ENCODE data around the gene B3GNT9. TPM values are rescaled to one million over a fixed set of nuclear protein-coding genes. Genes with fewer than 3 reads are reported as not detected.

The B3GNT9 gene
- polyA plus RNA-seq, 2 of the 4 experiments (the other 2 are of a cell fraction), result 6.8 to 9.3 TPM

- WGBS (ENCODE audit: missing lambda C conversion rate), result 58% methylated on average over 4 of the region's 4 CpGs
- H3K27ac ChIP-seq, result no peak overlapping the region
- ChIA-PET CTCF (interaction anchor here (0.6 to 6.1 kb wide), 16 partner anchors 9 to 151 kb away, joined by 3 to 93 read pairs (median 4); partner anchors contain the start of gene CES3), POLR2A (no interaction called here)
- TF ChIP-seq RAD21 (conservative IDR thresholded peaks at IDR 0.05 in 1 of 2, IDR thresholded peaks at IDR 0.05 in 1 of 2) (peak in 1 of 2 experiments; percentile 21; a peak in 1 of 5 replicates), RARB (CRISPR knock-in tag; IDR thresholded peaks at IDR 0.05) (no peak), JUNB (IDR thresholded peaks at IDR 0.05) (no peak), ATOH8 (CRISPR knock-in tag; IDR thresholded peaks at IDR 0.05; ENCODE audit: low read depth) (no peak), EHF (CRISPR knock-in tag; IDR thresholded peaks at IDR 0.05) (no peak), SMC3 (IDR thresholded peaks at IDR 0.05) (0 out of 3 replicates have a peak, but pooled peaks have one; percentile 13), JUN (IDR thresholded peaks at IDR 0.05) (no peak)
- TF ChIP-seq, protein P1, sequence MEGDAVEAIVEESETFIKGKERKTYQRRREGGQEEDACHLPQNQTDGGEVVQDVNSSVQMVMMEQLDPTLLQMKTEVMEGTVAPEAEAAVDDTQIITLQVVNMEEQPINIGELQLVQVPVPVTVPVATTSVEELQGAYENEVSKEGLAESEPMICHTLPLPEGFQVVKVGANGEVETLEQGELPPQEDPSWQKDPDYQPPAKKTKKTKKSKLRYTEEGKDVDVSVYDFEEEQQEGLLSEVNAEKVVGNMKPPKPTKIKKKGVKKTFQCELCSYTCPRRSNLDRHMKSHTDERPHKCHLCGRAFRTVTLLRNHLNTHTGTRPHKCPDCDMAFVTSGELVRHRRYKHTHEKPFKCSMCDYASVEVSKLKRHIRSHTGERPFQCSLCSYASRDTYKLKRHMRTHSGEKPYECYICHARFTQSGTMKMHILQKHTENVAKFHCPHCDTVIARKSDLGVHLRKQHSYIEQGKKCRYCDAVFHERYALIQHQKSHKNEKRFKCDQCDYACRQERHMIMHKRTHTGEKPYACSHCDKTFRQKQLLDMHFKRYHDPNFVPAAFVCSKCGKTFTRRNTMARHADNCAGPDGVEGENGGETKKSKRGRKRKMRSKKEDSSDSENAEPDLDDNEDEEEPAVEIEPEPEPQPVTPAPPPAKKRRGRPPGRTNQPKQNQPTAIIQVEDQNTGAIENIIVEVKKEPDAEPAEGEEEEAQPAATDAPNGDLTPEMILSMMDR (IDR thresholded peaks at IDR 0.05), result peak; percentile 40
- peak; percentile 75 to 87; a peak in 5 of 6 replicates for ATAC-seq
- H3K4me2 ChIP-seq, result no peak overlapping the region
- H3K4me1 ChIP-seq, result 0 out of 3 replicates have a peak, but pooled peaks cover 2% of the 10 kb centered on the region
- H3K9me3 ChIP-seq, result no peaks in the 10 kb centered on the region
- no peak overlapping the region for H3K4me3 ChIP-seq
- no peak for FAIRE-seq
- peak in 1 of 2 experiments; percentile 54 for DNase-seq (ENCODE audit: low read depth in 1 of 2, low spot score in 1 of 2)
These were observed 46.7 kb downstream of the B3GNT9 start for GRCh38 chr16:67104061-67104460.

- Histone ChIP-seq H3K4me1 (no peaks in the 10 kb centered on the region), H3K4me3 (no peak overlapping the region), H3K27ac (no peak overlapping the region), H3K4me2 (no peak overlapping the region), H3K9me3 (no peaks in the 10 kb centered on the region)
- TF ChIP-seq ZFP36 (IDR thresholded peaks at IDR 0.05; ENCODE audit: borderline replicate concordance, partially characterized antibody), result no peak
- FAIRE-seq, result no peak
- CTCF ChIA-PET, result interaction anchor here (0.7 to 6.1 kb wide), 42 partner anchors 8 to 206 kb away, joined by 3 to 93 read pairs (median 6); partner anchors contain the start of genes CES3, EXOC3L1, FBXL8 and NOL3
- 87% methylated on average over 4 of the region's 4 CpGs for WGBS (ENCODE audit: missing lambda C conversion rate)
- DNase-seq (ENCODE audit: low read depth in 1 of 2, low spot score in 1 of 2), result no peak
- no peak for ATAC-seq
- POLR2A ChIA-PET, result interaction anchor here (0.6 to 0.7 kb wide), 3 partner anchors 13 to 37 kb away, joined by 3 to 4 read pairs (median 4); no protein-coding TSS in a partner anchor
These were observed 49.3 kb downstream of the B3GNT9 start for GRCh38 chr16:67101311-67102082.

GRCh38 chr16:67100569-67101310, 50.1 kb downstream of the B3GNT9 start:
- TF ChIP-seq ZFP36 (IDR thresholded peaks at IDR 0.05; ENCODE audit: borderline replicate concordance, partially characterized antibody) (no peak), RAD21 (conservative IDR thresholded peaks at IDR 0.05 in 1 of 2, IDR thresholded peaks at IDR 0.05 in 1 of 2) (peak; percentile 60 to 70), SMC3 (IDR thresholded peaks at IDR 0.05) (peak; percentile 63)
- TF ChIP-seq, protein P1 (IDR thresholded peaks at IDR 0.05), result peak; percentile 60
- 89% methylated on average over 1 of the region's 1 CpG for WGBS (ENCODE audit: missing lambda C conversion rate)
- DNase-seq (ENCODE audit: low read depth in 1 of 2, low spot score in 1 of 2) (peak; percentile 49 to 51), ATAC-seq (peak; percentile 56 to 75; a peak in 4 of 6 replicates), FAIRE-seq (no peak)
- Histone ChIP-seq H3K27ac (no peak overlapping the region), H3K4me3 (no peak overlapping the region), H3K9me3 (no peaks in the 10 kb centered on the region), H3K4me2 (no peak overlapping the region), H3K4me1 (no peaks in the 10 kb centered on the region)
- CTCF ChIA-PET, result interaction anchor here (0.7 to 6.1 kb wide), 49 partner anchors 9 to 205 kb away, joined by 3 to 93 read pairs (median 4); partner anchors contain the start of genes B3GNT9, CES3, EXOC3L1 and FBXL8
- POLR2A ChIA-PET, result interaction anchor here (0.6 kb wide), 1 partner anchor 13 kb away, joined by 3 read pairs; no protein-coding TSS in a partner anchor
